B cell (primary cell): ENCODE results near the gene RS1. TPM values are rescaled to one million over a fixed set of nuclear protein-coding genes. Genes with fewer than 3 reads are reported as not detected.

Experiments
- ATAC-seq: fragments of 200-7000 bp; cut with Tn5 transposase; one replicate; pipeline ENCODE4 v1.10.0; 2021; ENCODE audit warnings: low read depth, mild to moderate bottlenecking, moderate number of reproducible peaks, moderate library complexity
- CTCF ChIA-PET: fragments of 350-600 bp; sonication (Branson Sonifier 250); formaldehyde crosslinking; loops from one replicate; lab custom pipeline; 2021; ENCODE audit warnings: antibody characterized with exemption, inconsistent platforms; lab: Charles Lee
- POLR2A ChIA-PET: fragments of 350-600 bp; sonication (Branson Sonifier 250); formaldehyde crosslinking; loops from one replicate; lab custom pipeline; 2021; ENCODE audit warnings: antibody characterized with exemption; lab: Charles Lee
- DNase-seq: peaks from one replicate; pipeline ENCODE4 v3.0.0; 2013
- H2AFZ ChIP-seq: 2 replicates; pipeline ENCODE4 v1.6.1; 2012; ENCODE audit warnings: mild to moderate bottlenecking, low read depth, low read length; ENCODE audit not compliant: insufficient read depth, poor library complexity, severe bottlenecking
- H3K27ac ChIP-seq, 2 donors: 1 replicate in 1 of 2; 2 replicates in 1 of 2; pipeline ENCODE4 v1.5.1; 2012 to 2013; ENCODE audit warnings: low read length in 2 of 2, mild to moderate bottlenecking in 2 of 2, moderate library complexity in 1 of 2
- H3K27me3 ChIP-seq, 4 experiments: fragments of 200-600 bp in 1 of 4; sonication (generic) in 1 of 4; replicated peaks in 1 of 4; 1 replicate in 2 of 4; 2 replicates in 2 of 4; pipeline versions ENCODE4 v1.6.1 to v1.7.0; 2013 to 2016; ENCODE audit warnings: low read length in 3 of 4, mild to moderate bottlenecking in 2 of 4, mixed read lengths in 1 of 4, moderate library complexity in 1 of 4; ENCODE audit not compliant: insufficient read depth in 4 of 4, control insufficient read depth in 3 of 4; ENCODE audit errors: control extremely low read depth in 1 of 4
- H3K36me3 ChIP-seq, 2 experiments: replicated peaks in 1 of 2; 1 replicate in 1 of 2; 2 replicates in 1 of 2; pipeline versions ENCODE4 v1.6.1 to v1.7.1; 2013; ENCODE audit warnings: low read length in 1 of 2; ENCODE audit not compliant: insufficient read depth in 2 of 2, control insufficient read depth in 1 of 2; ENCODE audit errors: control extremely low read depth in 1 of 2, extremely low read depth in 1 of 2
- H3K4me1 ChIP-seq, 2 donors: fragments of 200-600 bp in 1 of 2; sonication (generic) in 1 of 2; 1 replicate in 1 of 2; 2 replicates in 1 of 2; pipeline versions ENCODE4 v1.5.1 to v1.6.1; 2013 to 2017; ENCODE audit warnings: low read length in 2 of 2; ENCODE audit not compliant: control insufficient read depth in 2 of 2, insufficient read depth in 2 of 2
- H3K4me2 ChIP-seq: replicated peaks from 2 replicates; pipeline ENCODE3; 2012; ENCODE audit warnings: mild to moderate bottlenecking, low read depth, low read length; ENCODE audit not compliant: poor library complexity, severe bottlenecking
- H3K4me3 ChIP-seq, 5 experiments: fragments of 200-600 bp in 1 of 5; sonication (generic) in 1 of 5; 1 replicate in 3 of 5; 2 replicates in 2 of 5; pipeline versions ENCODE4 v1.5.1 to v1.7.0; 2011 to 2016; ENCODE audit warnings: low read length in 4 of 5, mild to moderate bottlenecking in 4 of 5, low read depth in 2 of 5, control low read depth in 1 of 5, moderate library complexity in 1 of 5; ENCODE audit not compliant: insufficient read depth in 1 of 5; ENCODE audit errors: control extremely low read depth in 1 of 5, extremely low read depth in 1 of 5
- H3K79me2 ChIP-seq: fragments of 200-600 bp; sonication (generic); one replicate; pipeline ENCODE4 v1.6.0; 2016; ENCODE audit warnings: low read length; ENCODE audit not compliant: control insufficient read depth, insufficient read depth
- H3K9ac ChIP-seq: fragments of 200-600 bp; sonication (generic); 2 replicates; pipeline ENCODE4 v1.6.1; 2017; ENCODE audit warnings: mild to moderate bottlenecking, low read length, moderate library complexity
- H3K9me3 ChIP-seq, 3 donors: one replicate each; pipeline versions ENCODE4 v1.6.1 to v1.7.1; 2013; ENCODE audit warnings: low read length in 2 of 3; ENCODE audit not compliant: control insufficient read depth in 2 of 3, insufficient read depth in 1 of 3; ENCODE audit errors: control extremely low read depth in 1 of 3
- H4K20me1 ChIP-seq: 2 replicates; pipeline ENCODE4 v1.6.0; 2012; ENCODE audit warnings: mild to moderate bottlenecking, low read length; ENCODE audit not compliant: insufficient read depth, control insufficient read depth, poor library complexity, severe bottlenecking
- H3K27ac Mint-ChIP-seq: one replicate; pipeline ENCODE4 v1.8.0; 2021; ENCODE audit warnings: mixed read lengths
- H3K27me3 Mint-ChIP-seq: one replicate; pipeline ENCODE4 v1.8.0; 2021; ENCODE audit warnings: mixed read lengths
- H3K4me1 Mint-ChIP-seq: one replicate; pipeline ENCODE4 v1.8.0; 2021; ENCODE audit warnings: mixed read lengths
- H3K4me3 Mint-ChIP-seq: one replicate; pipeline ENCODE4 v1.8.0; 2021; ENCODE audit warnings: mixed read lengths
- H3K9me3 Mint-ChIP-seq: one replicate; pipeline ENCODE4 v1.8.0; 2022; ENCODE audit warnings: mixed read lengths; ENCODE audit not compliant: insufficient read depth
- EZH2 ChIP-seq: IDR thresholded peaks from 2 replicates; pipeline ENCODE4 v1.6.1; 2012; ENCODE audit warnings: borderline replicate concordance, low read depth, mild to moderate bottlenecking, moderate library complexity, low read length; ENCODE audit not compliant: insufficient read depth, poor library complexity, severe bottlenecking
- WGBS: methylation state at CpG from one replicate; pipeline ENCODE4 v1.1.5; 2013; ENCODE audit warnings: missing lambda C conversion rate; ENCODE audit not compliant: insufficient coverage; 5-methylcytosine and 5-hydroxymethylcytosine counted together
- intact Hi-C: fragments of 100-400 bp; cut with micrococcal nuclease; formaldehyde crosslinking; loops from one replicate; pipeline ENCODE4 v1.10.0; 2022
- polyA plus RNA-seq: library from polyadenylated mRNA; depleted of rRNA; stranded (reverse); fragments of >200 nt; gene quantifications from 2 replicates; pipeline ENCODE4 v1.2.3, GENCODE V29; 2012
- total RNA-seq, 2 donors: library from RNA; stranded (reverse); fragments of 120-200 nt in 1 of 2; gene quantifications; 1 replicate in 1 of 2; 2 replicates in 1 of 2; pipeline versions ENCODE4 v1.2.3 to v1.2.4, GENCODE V29; 2013 to 2022
- TF ChIP-seq, protein P1 (sequence below): fragments of 200-600 bp; IDR thresholded peaks from one replicate; pipeline ENCODE4 v1.8.0; 2022; ENCODE audit warnings: antibody characterized with exemption, mild to moderate bottlenecking

Gene RS1
- total and polyA plus RNA-seq, 2 donors (not counting 1 experiment from before 2014, with no cell fraction given): not detected

DNA sequence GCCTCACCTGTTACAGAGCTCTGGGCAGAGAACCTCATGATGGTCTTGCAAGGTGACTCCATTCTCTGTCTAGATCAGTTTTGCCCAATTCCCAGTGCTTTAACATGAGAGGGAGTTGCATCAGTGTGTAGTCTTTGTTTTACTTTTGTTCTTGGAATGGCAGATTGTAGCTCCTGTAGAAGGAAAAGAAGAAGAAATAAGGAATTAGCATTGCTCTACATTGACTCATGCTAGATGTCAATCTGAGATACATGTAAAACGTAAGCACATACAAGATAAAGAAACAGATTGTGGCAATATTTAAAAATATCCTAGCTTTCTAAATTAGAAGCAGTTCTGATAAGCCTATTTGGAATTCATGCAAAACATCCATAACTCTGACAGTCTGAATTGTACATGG, 19.5 kb upstream of the RS1 start:
- ATAC-seq (no peak), DNase-seq (no peak)
- H4K20me1 ChIP-seq: no peaks in the 10 kb centered on the region
- no CpG with 5 or more reads among the region's 1 CpG for WGBS
- TF ChIP-seq, protein P1, sequence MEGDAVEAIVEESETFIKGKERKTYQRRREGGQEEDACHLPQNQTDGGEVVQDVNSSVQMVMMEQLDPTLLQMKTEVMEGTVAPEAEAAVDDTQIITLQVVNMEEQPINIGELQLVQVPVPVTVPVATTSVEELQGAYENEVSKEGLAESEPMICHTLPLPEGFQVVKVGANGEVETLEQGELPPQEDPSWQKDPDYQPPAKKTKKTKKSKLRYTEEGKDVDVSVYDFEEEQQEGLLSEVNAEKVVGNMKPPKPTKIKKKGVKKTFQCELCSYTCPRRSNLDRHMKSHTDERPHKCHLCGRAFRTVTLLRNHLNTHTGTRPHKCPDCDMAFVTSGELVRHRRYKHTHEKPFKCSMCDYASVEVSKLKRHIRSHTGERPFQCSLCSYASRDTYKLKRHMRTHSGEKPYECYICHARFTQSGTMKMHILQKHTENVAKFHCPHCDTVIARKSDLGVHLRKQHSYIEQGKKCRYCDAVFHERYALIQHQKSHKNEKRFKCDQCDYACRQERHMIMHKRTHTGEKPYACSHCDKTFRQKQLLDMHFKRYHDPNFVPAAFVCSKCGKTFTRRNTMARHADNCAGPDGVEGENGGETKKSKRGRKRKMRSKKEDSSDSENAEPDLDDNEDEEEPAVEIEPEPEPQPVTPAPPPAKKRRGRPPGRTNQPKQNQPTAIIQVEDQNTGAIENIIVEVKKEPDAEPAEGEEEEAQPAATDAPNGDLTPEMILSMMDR: no peak
- TF ChIP-seq EZH2: no peak
- no peaks in the 10 kb centered on the region for H3K79me2 ChIP-seq
- ChIA-PET POLR2A (no interaction called here), CTCF (no interaction called here)
- H3K27ac ChIP-seq: no peak overlapping the region
- no peaks in the 10 kb centered on the region for H3K4me1 ChIP-seq
- Mint-ChIP-seq H3K27me3 (peaks cover 7% of the 10 kb centered on the region), H3K4me3 (no peak overlapping the region), H3K27ac (no peak overlapping the region), H3K9me3 (no peaks in the 10 kb centered on the region), H3K4me1 (no peaks in the 10 kb centered on the region)
- no peaks in the 10 kb centered on the region for H3K27me3 ChIP-seq
- H3K4me3 ChIP-seq: no peak overlapping the region
- H2AFZ ChIP-seq: no peak overlapping the region
- H3K4me2 ChIP-seq: no peak overlapping the region
- no peak overlapping the region for H3K9ac ChIP-seq
- no peaks in the 10 kb centered on the region for H3K36me3 ChIP-seq
- intact Hi-C loops: no loop called here
- peaks cover 0 to 4% (median 0%) of the 10 kb centered on the region in 3 donors for H3K9me3 ChIP-seq

DNA sequence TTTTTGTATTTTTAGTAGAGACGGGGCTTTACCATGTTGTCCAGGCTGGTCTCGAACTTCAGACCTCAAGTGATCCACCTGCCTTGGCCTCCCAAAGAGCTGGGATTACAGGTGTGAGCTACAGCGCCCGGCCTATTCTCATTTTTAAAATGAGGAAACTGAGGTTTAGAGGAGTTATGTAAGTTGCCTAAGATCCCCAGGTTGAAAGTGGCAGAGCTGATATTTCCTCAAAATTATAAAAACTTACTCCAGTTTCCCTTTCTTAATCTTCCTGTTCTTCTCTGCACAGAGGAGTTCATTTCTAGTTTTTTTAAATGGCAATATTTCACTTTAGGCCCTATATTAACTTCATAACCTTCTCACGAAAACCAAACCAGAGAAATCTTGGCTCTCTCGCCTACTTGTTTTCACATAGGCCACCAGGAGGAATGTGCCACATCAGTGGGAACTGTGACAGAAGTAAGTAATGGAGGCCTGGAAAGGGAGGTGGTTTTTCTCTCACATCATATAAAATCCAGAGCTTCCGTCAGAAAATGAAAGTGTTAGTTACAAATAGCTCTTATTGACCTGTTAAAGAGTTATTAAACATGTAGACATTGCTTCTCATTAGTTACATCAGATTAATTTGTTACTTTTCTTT, 16.1 kb upstream of the RS1 start:
- H2AFZ ChIP-seq: no peak overlapping the region
- ATAC-seq (no peak), DNase-seq (no peak)
- H3K27ac Mint-ChIP-seq: no peak overlapping the region
- no peak overlapping the region for H3K27ac ChIP-seq
- ChIA-PET POLR2A (no interaction called here), CTCF (no interaction called here)
- intact Hi-C loops: no loop called here
- no peak for TF ChIP-seq EZH2
- TF ChIP-seq, protein P1: no peak
- no peak overlapping the region for H3K4me3 ChIP-seq
- no peaks in the 10 kb centered on the region for H3K9me3 ChIP-seq
- H3K79me2 ChIP-seq: no peaks in the 10 kb centered on the region
- no peaks in the 10 kb centered on the region for H3K36me3 ChIP-seq
- no peaks in the 10 kb centered on the region for H3K27me3 Mint-ChIP-seq
- WGBS: no CpG with 5 or more reads among the region's 7 CpGs
- H3K27me3 ChIP-seq: no peaks in the 10 kb centered on the region
- no peaks in the 10 kb centered on the region for H3K4me1 Mint-ChIP-seq
- no peaks in the 10 kb centered on the region for H3K4me1 ChIP-seq
- no peaks in the 10 kb centered on the region for H4K20me1 ChIP-seq
- H3K4me3 Mint-ChIP-seq: no peak overlapping the region
- no peak overlapping the region for H3K4me2 ChIP-seq
- no peak overlapping the region for H3K9ac ChIP-seq
- H3K9me3 Mint-ChIP-seq: no peaks in the 10 kb centered on the region
